Endodermal cell (in vitro differentiated cells): Measurements from ENCODE around the gene GNB1. TPM values are rescaled to one million over a fixed set of nuclear protein-coding genes. Genes with fewer than 3 reads are reported as not detected.

Experiments used
- DNase-seq: peaks from one replicate; pipeline ENCODE4 v3.0.0-alpha.2; 2017
- H3K27ac ChIP-seq: 2 replicates; pipeline ENCODE4 v1.5.1; 2013; ENCODE audit warnings: mild to moderate bottlenecking, low read depth, low read length, moderate library complexity
- H3K27me3 ChIP-seq: 2 replicates; pipeline ENCODE4 v1.6.1; 2013; ENCODE audit warnings: mild to moderate bottlenecking, low read length, moderate library complexity; ENCODE audit not compliant: insufficient read depth, control insufficient read depth, poor library complexity, severe bottlenecking
- H3K36me3 ChIP-seq: 2 replicates; pipeline ENCODE4 v1.7.0; 2013; ENCODE audit warnings: mild to moderate bottlenecking, low read length, moderate library complexity; ENCODE audit not compliant: control insufficient read depth, insufficient read depth
- H3K4me1 ChIP-seq: one replicate; pipeline ENCODE4 v1.7.0; 2013; ENCODE audit warnings: low read length; ENCODE audit not compliant: control insufficient read depth, insufficient read depth
- H3K4me3 ChIP-seq: 2 replicates; pipeline ENCODE4 v1.5.1; 2013; ENCODE audit warnings: mild to moderate bottlenecking, low read length, moderate library complexity
- H3K9ac ChIP-seq: 2 replicates; pipeline ENCODE4 v1.6.1; 2013; ENCODE audit warnings: mild to moderate bottlenecking, low read length, moderate library complexity; ENCODE audit not compliant: poor library complexity, severe bottlenecking; ENCODE audit errors: extremely low read depth
- H3K9me3 ChIP-seq: 2 replicates; pipeline ENCODE4 v1.6.1; 2013; ENCODE audit warnings: mild to moderate bottlenecking, low read length, moderate library complexity; ENCODE audit not compliant: control insufficient read depth
- H3K27ac Mint-ChIP-seq: 2 replicates; pipeline ENCODE4 v1.8.0; 2020; ENCODE audit warnings: mixed read lengths
- H3K27me3 Mint-ChIP-seq: 2 replicates; pipeline ENCODE4 v1.8.0; 2021; ENCODE audit warnings: mild to moderate bottlenecking, mixed read lengths; ENCODE audit not compliant: insufficient read depth
- H3K36me3 Mint-ChIP-seq: 2 replicates; pipeline ENCODE4 v1.8.0; 2020; ENCODE audit warnings: low read depth, mixed read lengths
- H3K4me1 Mint-ChIP-seq: 2 replicates; pipeline ENCODE4 v1.8.0; 2020; ENCODE audit warnings: mixed read lengths
- H3K4me3 Mint-ChIP-seq: 2 replicates; pipeline ENCODE4 v1.8.0; 2020; ENCODE audit warnings: mild to moderate bottlenecking, moderate library complexity, mixed read lengths
- H3K9me3 Mint-ChIP-seq: 2 replicates; pipeline ENCODE4 v1.8.0; 2020; ENCODE audit warnings: mild to moderate bottlenecking, mixed read lengths
- WGBS, 2 experiments: methylation state at CpG; one replicate each; pipeline versions ENCODE4 v1.1.5 to v1.1.7; 2013; ENCODE audit warnings: missing lambda C conversion rate in 2 of 2, mixed read lengths in 1 of 2; ENCODE audit not compliant: insufficient coverage in 1 of 2, insufficient read length in 1 of 2; 5-methylcytosine and 5-hydroxymethylcytosine counted together
- total RNA-seq, 2 donors: library from RNA; stranded (reverse); fragmentation: NEBNext Ultra II Directional in 1 of 2; extraction: Animal tissue kit (Norgen Biotek cat#: 25700) in 1 of 2; gene quantifications; 2 replicates in 1 of 2; 3 replicates in 1 of 2; pipeline ENCODE4 v1.2.1, GENCODE V29; 2021
- TF ChIP-seq, protein P1 (sequence below): fragments of 200-600 bp; sonication (generic); conservative IDR thresholded peaks from 2 replicates; pipeline ENCODE4 v1.5.0; 2021; ENCODE audit warnings: antibody characterized with exemption, mild to moderate bottlenecking

Gene GNB1
- total RNA-seq, 2 donors from 2014 or later = 369 to 371 TPM

DNA sequence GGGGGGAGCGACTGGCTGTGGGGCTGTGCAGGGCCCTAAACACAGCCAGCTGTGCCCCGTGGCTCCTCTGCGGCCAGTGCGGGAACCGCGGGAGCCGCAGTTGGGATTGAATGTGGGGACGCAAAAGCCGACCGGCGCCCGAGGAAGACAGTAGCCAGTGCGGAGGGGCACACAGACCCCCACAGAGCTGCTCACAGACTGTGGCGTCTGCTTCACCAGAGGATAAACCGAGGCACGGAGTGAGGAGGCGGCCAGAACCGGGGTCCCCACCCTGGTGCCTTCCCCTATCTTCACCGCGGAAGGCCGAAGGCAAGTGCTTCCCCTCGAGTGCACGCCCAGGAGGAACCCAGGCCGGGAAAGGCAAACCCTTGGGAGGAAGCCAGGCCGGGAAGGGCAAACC, 36.9 kb upstream of the GNB1 start:
- no peaks in the 10 kb centered on the region for H3K4me1 Mint-ChIP-seq
- H3K27me3 Mint-ChIP-seq = no peaks in the 10 kb centered on the region
- no peaks in the 10 kb centered on the region for H3K27me3 ChIP-seq
- no peak overlapping the region for H3K9ac ChIP-seq
- TF ChIP-seq, protein P1, sequence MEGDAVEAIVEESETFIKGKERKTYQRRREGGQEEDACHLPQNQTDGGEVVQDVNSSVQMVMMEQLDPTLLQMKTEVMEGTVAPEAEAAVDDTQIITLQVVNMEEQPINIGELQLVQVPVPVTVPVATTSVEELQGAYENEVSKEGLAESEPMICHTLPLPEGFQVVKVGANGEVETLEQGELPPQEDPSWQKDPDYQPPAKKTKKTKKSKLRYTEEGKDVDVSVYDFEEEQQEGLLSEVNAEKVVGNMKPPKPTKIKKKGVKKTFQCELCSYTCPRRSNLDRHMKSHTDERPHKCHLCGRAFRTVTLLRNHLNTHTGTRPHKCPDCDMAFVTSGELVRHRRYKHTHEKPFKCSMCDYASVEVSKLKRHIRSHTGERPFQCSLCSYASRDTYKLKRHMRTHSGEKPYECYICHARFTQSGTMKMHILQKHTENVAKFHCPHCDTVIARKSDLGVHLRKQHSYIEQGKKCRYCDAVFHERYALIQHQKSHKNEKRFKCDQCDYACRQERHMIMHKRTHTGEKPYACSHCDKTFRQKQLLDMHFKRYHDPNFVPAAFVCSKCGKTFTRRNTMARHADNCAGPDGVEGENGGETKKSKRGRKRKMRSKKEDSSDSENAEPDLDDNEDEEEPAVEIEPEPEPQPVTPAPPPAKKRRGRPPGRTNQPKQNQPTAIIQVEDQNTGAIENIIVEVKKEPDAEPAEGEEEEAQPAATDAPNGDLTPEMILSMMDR = no peak
- H3K9me3 Mint-ChIP-seq = peaks cover 2% of the 10 kb centered on the region
- DNase-seq = no peak
- H3K4me1 ChIP-seq = no peaks in the 10 kb centered on the region
- H3K4me3 ChIP-seq = no peak overlapping the region
- no peaks in the 10 kb centered on the region for H3K36me3 Mint-ChIP-seq
- no peak overlapping the region for H3K4me3 Mint-ChIP-seq
- H3K27ac ChIP-seq = no peak overlapping the region
- H3K27ac Mint-ChIP-seq = no peak overlapping the region
- WGBS, 2 experiments = 92 to 95% methylated on average over 13 to 25 of the region's 25 CpGs
- no peaks in the 10 kb centered on the region for H3K36me3 ChIP-seq
- H3K9me3 ChIP-seq = no peaks in the 10 kb centered on the region

GRCh38 chr1:1926886-1927660, 36.2 kb upstream of the GNB1 start:
- Histone ChIP-seq H3K27ac (no peak overlapping the region), H3K4me3 (no peak overlapping the region), H3K9ac (no peak overlapping the region), H3K9me3 (no peaks in the 10 kb centered on the region), H3K36me3 (no peaks in the 10 kb centered on the region), H3K4me1 (no peaks in the 10 kb centered on the region), H3K27me3 (no peaks in the 10 kb centered on the region)
- Mint-ChIP-seq H3K4me3 (no peak overlapping the region), H3K9me3 (peaks cover 2% of the 10 kb centered on the region), H3K27ac (no peak overlapping the region), H3K36me3 (no peaks in the 10 kb centered on the region), H3K27me3 (no peaks in the 10 kb centered on the region), H3K4me1 (no peaks in the 10 kb centered on the region)
- DNase-seq = no peak
- WGBS, 2 experiments = 90 to 91% methylated on average over 17 to 21 of the region's 21 CpGs
- TF ChIP-seq, protein P1 = no peak

- DNase-seq = peak; percentile 46
- no peak overlapping the region for H3K4me3 Mint-ChIP-seq
- no peaks in the 10 kb centered on the region for H3K36me3 Mint-ChIP-seq
- Histone ChIP-seq H3K27me3 (no peaks in the 10 kb centered on the region), H3K27ac (no peak overlapping the region), H3K4me3 (no peak overlapping the region), H3K36me3 (no peaks in the 10 kb centered on the region), H3K4me1 (no peaks in the 10 kb centered on the region), H3K9ac (no peak overlapping the region), H3K9me3 (no peaks in the 10 kb centered on the region)
- no peak overlapping the region for H3K27ac Mint-ChIP-seq
- H3K9me3 Mint-ChIP-seq = peaks cover 2% of the 10 kb centered on the region
- H3K4me1 Mint-ChIP-seq = no peaks in the 10 kb centered on the region
- TF ChIP-seq, protein P1 = no peak
- WGBS, 2 experiments = 87 to 93% methylated on average over 13 to 26 of the region's 26 CpGs
- no peaks in the 10 kb centered on the region for H3K27me3 Mint-ChIP-seq
Observed at GRCh38 chr1:1926346-1926811, 35.5 kb upstream of the GNB1 start.
